Activated CD8-positive, alpha-beta T cell treated with anti-CD3 and anti-CD28 coated beads for 36 hours (primary cell): ENCODE results near the gene NUP210L. TPM values are rescaled to one million over a fixed set of nuclear protein-coding genes. Genes with fewer than 3 reads are reported as not detected.

ENCODE experiments used
- ATAC-seq: fragments of 200-7000 bp; cut with Tn5 transposase; one replicate; pipeline ENCODE4 v1.10.0; 2021; ENCODE audit warnings: mild to moderate bottlenecking, moderate library complexity
- CTCF ChIA-PET: fragments of 350-600 bp; sonication (Branson Sonifier 250); formaldehyde crosslinking; loops from one replicate; lab custom pipeline; 2021; ENCODE audit warnings: antibody characterized with exemption; lab: Charles Lee
- POLR2A ChIA-PET: fragments of 350-600 bp; sonication (Branson Sonifier 250); formaldehyde crosslinking; loops from one replicate; lab custom pipeline; 2021; ENCODE audit warnings: antibody characterized with exemption; lab: Charles Lee
- DNase-seq: peaks from one replicate; pipeline ENCODE4 v3.0.0-alpha.2; 2020
- H3K27ac Mint-ChIP-seq: one replicate; pipeline ENCODE4 v1.8.0; 2021; ENCODE audit warnings: mild to moderate bottlenecking, mixed read lengths
- H3K27me3 Mint-ChIP-seq: one replicate; pipeline ENCODE4 v1.8.0; 2021; ENCODE audit warnings: mixed read lengths
- H3K36me3 Mint-ChIP-seq: one replicate; pipeline ENCODE4 v1.8.0; 2021; ENCODE audit warnings: low read depth, mixed read lengths
- H3K4me1 Mint-ChIP-seq: one replicate; pipeline ENCODE4 v1.8.0; 2021; ENCODE audit warnings: low read depth, mixed read lengths
- H3K4me3 Mint-ChIP-seq: one replicate; pipeline ENCODE4 v1.8.0; 2021; ENCODE audit warnings: mild to moderate bottlenecking, moderate library complexity, mixed read lengths
- H3K9me3 Mint-ChIP-seq: one replicate; pipeline ENCODE4 v1.8.0; 2021; ENCODE audit warnings: mixed read lengths
- intact Hi-C: fragments of 100-400 bp; cut with micrococcal nuclease; formaldehyde crosslinking; loops from one replicate; pipeline ENCODE4 v1.10.0; 2022
- total RNA-seq, 2 experiments: library from RNA; stranded (reverse); gene quantifications; one replicate each; pipeline ENCODE4 v1.2.3, GENCODE V29; 2021
- TF ChIP-seq, protein P1 (sequence below): fragments of 200-600 bp; IDR thresholded peaks from one replicate; pipeline ENCODE4 v1.8.0; 2022; ENCODE audit warnings: antibody characterized with exemption, mild to moderate bottlenecking

The NUP210L gene
- total RNA-seq, 2 experiments from 2014 or later = 0.07 TPM; not detected in 1

DNA sequence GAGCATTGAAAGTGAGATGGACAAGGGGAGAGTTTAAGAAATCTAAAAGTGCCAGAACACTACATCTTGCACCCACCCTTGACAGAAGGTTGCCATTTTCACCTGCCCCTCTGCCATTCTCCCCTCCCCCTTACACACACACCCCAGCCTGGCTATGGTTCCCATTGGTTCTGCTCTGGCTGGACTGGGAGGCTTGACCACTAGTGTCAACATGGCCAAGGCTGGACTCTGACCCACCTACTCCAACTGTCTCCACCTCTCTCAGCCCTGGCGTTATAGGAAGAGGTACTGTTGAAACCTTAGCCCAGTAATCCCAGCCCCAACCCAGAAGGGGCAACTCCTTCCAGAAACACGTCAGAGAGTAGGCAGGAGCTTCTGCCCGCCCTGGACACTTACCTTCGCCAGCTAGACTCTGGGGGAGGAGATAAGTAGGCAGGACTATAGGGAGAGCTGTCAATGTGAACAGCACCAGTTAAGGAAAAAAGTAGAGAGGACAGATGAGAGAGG, 201.0 kb downstream of the NUP210L start:
- Mint-ChIP-seq H3K27me3 (no peaks in the 10 kb centered on the region), H3K4me3 (no peak overlapping the region), H3K4me1 (peaks cover 32% of the 10 kb centered on the region), H3K9me3 (no peaks in the 10 kb centered on the region), H3K27ac (peak overlapping the region; percentile 65), H3K36me3 (peaks cover 35% of the 10 kb centered on the region)
- ATAC-seq (no peak), DNase-seq (no peak)
- CTCF ChIA-PET = interaction anchor here (1.1 to 4.8 kb wide), 3 partner anchors 8 to 33 kb away, joined by 3 to 46 read pairs (median 5); partner anchors contain the start of gene DENND4B
- intact Hi-C loops = no loop called here
- POLR2A ChIA-PET = interaction anchor here (0.7 to 7.3 kb wide), 8 partner anchors 9 to 39 kb away, joined by 3 to 62 read pairs (median 4); partner anchors contain the start of genes CREB3L4, DENND4B, GATAD2B and RAB13
- TF ChIP-seq, protein P1, sequence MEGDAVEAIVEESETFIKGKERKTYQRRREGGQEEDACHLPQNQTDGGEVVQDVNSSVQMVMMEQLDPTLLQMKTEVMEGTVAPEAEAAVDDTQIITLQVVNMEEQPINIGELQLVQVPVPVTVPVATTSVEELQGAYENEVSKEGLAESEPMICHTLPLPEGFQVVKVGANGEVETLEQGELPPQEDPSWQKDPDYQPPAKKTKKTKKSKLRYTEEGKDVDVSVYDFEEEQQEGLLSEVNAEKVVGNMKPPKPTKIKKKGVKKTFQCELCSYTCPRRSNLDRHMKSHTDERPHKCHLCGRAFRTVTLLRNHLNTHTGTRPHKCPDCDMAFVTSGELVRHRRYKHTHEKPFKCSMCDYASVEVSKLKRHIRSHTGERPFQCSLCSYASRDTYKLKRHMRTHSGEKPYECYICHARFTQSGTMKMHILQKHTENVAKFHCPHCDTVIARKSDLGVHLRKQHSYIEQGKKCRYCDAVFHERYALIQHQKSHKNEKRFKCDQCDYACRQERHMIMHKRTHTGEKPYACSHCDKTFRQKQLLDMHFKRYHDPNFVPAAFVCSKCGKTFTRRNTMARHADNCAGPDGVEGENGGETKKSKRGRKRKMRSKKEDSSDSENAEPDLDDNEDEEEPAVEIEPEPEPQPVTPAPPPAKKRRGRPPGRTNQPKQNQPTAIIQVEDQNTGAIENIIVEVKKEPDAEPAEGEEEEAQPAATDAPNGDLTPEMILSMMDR = no peak

DNA sequence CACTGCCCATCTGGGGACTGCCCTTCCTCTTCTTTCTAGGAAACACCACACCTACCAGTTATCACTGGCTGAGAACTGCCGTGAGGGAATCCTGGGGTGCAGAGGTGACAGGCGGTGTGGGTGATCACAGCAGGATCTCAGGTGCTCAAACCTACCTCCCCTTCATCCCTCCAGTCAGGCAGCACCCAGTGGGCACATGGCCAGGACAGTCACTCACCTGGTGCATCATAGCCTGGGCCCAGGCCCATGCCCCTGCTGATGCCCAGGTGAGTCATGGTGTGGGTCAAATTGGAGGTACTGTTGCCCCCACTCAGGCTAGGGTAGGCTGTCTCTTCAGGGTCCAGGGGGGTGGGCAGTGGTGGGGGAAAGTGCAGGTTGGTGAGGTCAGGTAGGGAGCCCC, 203.1 kb downstream of the NUP210L start:
- POLR2A ChIA-PET = no interaction called here
- H3K4me1 Mint-ChIP-seq = peaks cover 32% of the 10 kb centered on the region
- CTCF ChIA-PET = no interaction called here
- no peaks in the 10 kb centered on the region for H3K27me3 Mint-ChIP-seq
- H3K27ac Mint-ChIP-seq = peak overlapping the region; percentile 68
- peaks cover 40% of the 10 kb centered on the region for H3K36me3 Mint-ChIP-seq
- H3K4me3 Mint-ChIP-seq = no peak overlapping the region
- TF ChIP-seq, protein P1 = no peak
- ATAC-seq (no peak), DNase-seq (no peak)
- intact Hi-C loops = no loop called here
- H3K9me3 Mint-ChIP-seq = no peaks in the 10 kb centered on the region

DNA sequence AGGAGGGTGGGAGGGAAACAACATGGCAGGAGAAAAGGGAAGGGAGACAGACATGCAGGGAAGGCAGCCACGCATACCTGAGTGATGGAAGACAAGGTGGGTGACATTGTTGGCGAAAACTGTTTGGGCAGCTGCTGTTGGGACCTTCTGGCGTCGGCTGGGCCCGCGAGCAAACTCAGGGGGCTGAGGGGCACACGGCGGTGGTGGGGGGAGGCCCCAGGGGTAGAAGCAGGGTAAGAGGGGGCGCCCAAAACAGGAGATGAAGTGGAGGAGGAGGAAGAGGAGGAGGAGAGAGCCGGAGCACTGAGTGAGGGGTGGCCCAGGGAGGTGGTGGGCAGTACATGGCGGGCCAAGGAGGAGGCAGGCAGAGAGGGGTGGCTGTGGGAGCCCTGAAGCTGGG, 203.7 kb downstream of the NUP210L start:
- CTCF ChIA-PET = interaction anchor here (1.1 to 1.3 kb wide), 2 partner anchors 35 to 324 kb away, joined by 3 to 4 read pairs; partner anchors contain the start of genes RAB13 and S100A13
- peaks cover 30% of the 10 kb centered on the region for H3K4me1 Mint-ChIP-seq
- POLR2A ChIA-PET = interaction anchor here (3.1 kb wide), 1 partner anchor 16 kb away, joined by 12 read pairs; the partner anchor contains the start of gene CREB3L4

DNA sequence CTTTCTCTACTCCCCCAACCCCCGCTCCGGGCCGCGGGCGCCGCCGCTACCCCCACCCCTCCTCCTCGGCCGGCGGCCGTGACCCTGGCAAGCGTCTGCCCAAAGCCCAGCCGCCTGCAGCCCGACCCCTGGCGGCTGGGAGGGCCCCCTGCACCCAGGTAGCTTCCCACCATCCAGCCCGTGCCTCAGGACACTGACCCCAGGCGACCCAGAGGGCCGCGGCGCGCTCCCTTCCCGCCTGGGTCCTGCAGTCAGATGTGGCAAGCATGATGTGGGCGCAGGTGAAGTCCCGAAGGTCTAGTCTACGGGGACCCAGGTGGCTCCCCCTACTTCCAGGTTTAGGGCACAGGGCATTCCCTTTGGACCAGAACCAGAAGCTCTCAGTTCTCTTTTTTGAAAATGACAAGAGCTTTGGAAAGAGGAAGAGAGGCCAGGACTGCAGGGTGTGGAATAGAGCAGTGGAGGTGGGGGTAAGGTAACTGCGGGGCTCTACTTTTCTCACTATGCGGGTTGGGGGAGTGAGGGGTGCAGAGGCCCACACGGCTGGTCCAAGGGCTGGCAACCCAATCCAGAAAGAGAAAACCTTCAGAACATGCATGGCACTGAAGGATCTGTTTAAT, 208.1 kb downstream of the NUP210L start, which contains the start of gene DENND4B:
Gene DENND4B (minus strand): TSS at position 97 of the 620 bp plus-strand sequence. CDS start 2,344 bp downstream, outside the sequence.
- peak; percentile 73 for ATAC-seq
- intact Hi-C loops = no loop called here
- CTCF ChIA-PET = interaction anchor here (0.8 to 4.8 kb wide), 23 partner anchors 9 to 156 kb away, joined by 3 to 59 read pairs (median 5); partner anchors contain the start of genes CREB3L4, CRTC2, GATAD2B and JTB

More for the DNA sequence above, 203.7 kb downstream of the NUP210L start:
- Mint-ChIP-seq H3K27me3 (no peaks in the 10 kb centered on the region), H3K9me3 (no peaks in the 10 kb centered on the region), H3K4me3 (no peak overlapping the region), H3K36me3 (peaks cover 40% of the 10 kb centered on the region), H3K27ac (peak overlapping the region; percentile 46)
- intact Hi-C loops = no loop called here
- TF ChIP-seq, protein P1 = no peak
- ATAC-seq (no peak), DNase-seq (no peak)

More for the DNA sequence above, 208.1 kb downstream of the NUP210L start, which contains the start of gene DENND4B:
- no peaks in the 10 kb centered on the region for H3K9me3 Mint-ChIP-seq
- POLR2A ChIA-PET = interaction anchor here (0.8 to 8.9 kb wide), 19 partner anchors 9 to 274 kb away, joined by 3 to 126 read pairs (median 5); partner anchors contain the start of genes CREB3L4, CRTC2, GATAD2B and JTB
- peak within 1 kb of the TSS; percentile 88 for H3K4me3 Mint-ChIP-seq
- DNase-seq = peak; percentile 78
- no peaks in the 10 kb centered on the region for H3K27me3 Mint-ChIP-seq
- peaks cover 41% of the 10 kb centered on the region for H3K36me3 Mint-ChIP-seq
- H3K27ac Mint-ChIP-seq = peak within 1 kb of the TSS; percentile 99
- TF ChIP-seq, protein P1 = peak; percentile 99
- peaks cover 26% of the 10 kb centered on the region for H3K4me1 Mint-ChIP-seq
